ENCODE measurements around the gene FH.

Gene FH

DNA sequence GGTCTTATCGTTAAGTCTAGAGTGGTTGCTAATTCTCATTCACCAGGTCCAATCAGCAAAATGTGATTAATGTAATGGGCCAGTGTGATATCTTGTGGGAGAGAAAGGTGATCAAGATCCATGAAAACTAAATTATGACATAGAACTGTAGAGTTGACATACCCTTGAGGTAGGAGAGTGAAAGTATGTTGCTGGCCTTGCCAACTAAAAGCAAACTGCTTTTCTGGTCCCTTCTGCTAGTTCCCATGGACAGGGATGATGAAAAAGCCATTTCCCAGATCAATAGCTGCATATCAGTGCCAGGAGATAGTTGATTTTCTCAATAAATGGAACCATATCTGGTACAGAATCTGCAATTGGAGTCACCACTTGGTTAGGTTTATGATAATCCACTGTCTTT, 65.8 kb downstream of the FH start:
- DNase-seq = no peak

GRCh38 chr1:241451956-241452355, 67.6 kb downstream of the FH start:
- no peak for DNase-seq

Measured in KG1 (cell line).